NCI-H2196 treated with DMSO at 0.1 percent for 48 hours (cell line): ENCODE measurements around the gene FCGR3B.
"Not testable (repeated sequence)": the region's sequence is repeated elsewhere in the genome, so short reads cannot be mapped to it uniquely, and the experiment has no call there.

Experiments
- DNase-seq: peaks from one replicate; lab custom pipeline; 2025; ENCODE audit not compliant: unreplicated experiment; lab: John Stamatoyannopoulos, UW

Gene FCGR3B

DNA sequence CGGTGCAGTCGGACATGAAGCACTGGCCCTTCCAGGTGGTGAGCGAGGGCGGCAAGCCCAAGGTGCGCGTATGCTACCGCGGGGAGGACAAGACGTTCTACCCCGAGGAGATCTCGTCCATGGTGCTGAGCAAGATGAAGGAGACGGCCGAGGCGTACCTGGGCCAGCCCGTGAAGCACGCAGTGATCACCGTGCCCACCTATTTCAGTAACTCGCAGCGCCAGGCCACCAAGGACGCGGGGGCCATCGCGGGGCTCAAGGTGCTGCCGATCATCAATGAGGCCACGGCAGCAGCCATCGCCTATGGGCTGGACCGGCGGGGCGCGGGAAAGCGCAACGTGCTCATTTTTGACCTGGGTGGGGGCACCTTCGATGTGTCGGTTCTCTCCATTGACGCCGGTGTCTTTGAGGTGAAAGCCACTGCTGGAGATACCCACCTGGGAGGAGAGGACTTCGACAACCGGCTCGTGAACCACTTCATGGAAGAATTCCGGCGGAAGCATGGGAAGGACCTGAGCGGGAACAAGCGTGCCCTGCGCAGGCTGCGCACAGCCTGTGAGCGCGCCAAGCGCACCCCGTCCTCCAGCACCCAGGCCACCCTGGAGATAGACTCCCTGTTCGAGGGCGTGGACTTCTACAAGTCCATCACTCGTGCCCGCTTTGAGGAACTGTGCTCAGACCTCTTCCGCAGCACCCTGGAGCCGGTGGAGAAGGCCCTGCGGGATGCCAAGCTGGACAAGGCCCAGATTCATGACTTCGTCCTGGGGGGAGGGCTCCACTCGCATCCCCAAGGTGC is 24.2 kb downstream of the FCGR3B start:
- not testable (repeated sequence) for DNase-seq

DNA sequence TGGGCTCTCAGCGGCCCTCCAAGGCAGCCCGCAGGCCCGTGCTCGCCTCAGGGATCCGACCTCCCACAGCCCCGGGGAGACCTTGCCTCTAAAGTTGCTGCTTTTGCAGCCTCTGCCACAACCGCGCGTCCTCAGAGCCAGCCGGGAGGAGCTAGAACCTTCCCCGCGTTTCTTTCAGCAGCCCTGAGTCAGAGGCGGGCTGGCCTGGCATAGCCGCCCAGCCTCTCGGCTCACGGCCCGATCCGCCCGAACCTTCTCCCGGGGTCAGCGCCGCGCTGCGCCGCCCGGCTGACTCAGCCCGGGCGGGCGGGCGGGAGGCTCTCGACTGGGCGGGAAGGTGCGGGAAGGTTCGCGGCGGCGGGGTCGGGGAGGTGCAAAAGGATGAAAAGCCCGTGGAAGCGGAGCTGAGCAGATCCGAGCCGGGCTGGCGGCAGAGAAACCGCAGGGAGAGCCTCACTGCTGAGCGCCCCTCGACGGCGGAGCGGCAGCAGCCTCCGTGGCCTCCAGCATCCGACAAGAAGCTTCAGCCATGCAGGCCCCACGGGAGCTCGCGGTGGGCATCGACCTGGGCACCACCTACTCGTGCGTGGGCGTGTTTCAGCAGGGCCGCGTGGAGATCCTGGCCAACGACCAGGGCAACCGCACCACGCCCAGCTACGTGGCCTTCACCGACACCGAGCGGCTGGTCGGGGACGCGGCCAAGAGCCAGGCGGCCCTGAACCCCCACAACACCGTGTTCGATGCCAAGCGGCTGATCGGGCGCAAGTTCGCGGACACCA is 25.0 kb downstream of the FCGR3B start:
- not testable (repeated sequence) for DNase-seq

DNA sequence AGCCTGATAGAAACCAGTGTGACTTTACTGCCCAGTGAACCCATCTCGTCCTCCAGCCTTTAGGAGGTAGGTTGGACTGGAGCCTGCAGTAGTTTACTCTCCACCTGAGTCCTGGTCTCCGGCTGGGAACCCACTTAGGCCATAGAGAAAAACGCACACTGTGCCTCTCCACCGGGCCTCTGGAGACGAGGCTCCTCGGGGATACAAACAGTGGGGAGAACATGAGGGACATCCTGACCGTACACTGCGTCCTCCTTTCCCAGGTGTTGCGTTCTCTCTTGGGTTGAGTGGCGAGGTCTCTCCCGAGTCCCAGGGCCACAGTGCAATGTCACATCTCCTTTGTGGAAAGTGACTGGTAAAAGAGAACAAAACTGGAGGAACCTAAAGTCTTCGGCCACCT is 26.0 kb downstream of the FCGR3B start:
- DNase-seq: not testable (repeated sequence)

DNA sequence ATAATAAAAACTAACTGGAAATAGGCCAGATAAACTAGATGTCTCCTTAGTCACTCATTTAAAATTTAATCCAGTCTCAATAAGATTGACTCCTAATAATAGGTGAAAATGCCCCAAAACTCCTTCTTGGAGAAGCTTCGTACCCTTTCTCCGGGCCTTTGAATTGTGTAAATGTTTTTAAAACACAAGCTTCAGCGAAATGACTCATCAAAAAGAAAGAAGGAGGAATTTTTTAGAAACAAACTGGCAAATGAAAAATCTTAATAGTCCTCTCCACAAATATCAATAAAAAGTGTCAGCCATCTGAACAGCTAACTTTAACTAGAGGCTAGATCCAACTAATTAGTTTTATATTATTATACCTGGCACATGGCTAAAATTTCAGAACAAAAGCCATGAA is 33.9 kb downstream of the FCGR3B start:
- not testable (repeated sequence) for DNase-seq

DNA sequence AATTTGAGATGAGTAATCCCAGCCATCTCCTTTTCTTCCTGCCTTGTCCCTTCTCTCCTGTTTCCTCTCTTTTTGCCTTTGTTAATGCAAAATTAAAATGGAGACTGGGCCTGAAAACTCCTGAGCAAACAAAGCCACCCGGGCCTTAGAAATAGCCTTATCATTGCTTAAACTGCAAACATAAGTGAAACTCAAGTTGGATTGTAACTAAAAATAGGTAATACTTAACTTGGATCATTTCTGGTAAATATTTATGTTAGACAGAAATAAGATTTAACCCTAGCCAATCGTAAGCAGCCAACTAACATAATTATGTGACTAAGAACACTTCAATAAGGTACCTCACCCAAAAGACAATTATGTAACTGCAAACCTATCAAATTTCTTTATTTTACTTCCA is 35.4 kb downstream of the FCGR3B start:
- DNase-seq: not testable (repeated sequence)

DNA sequence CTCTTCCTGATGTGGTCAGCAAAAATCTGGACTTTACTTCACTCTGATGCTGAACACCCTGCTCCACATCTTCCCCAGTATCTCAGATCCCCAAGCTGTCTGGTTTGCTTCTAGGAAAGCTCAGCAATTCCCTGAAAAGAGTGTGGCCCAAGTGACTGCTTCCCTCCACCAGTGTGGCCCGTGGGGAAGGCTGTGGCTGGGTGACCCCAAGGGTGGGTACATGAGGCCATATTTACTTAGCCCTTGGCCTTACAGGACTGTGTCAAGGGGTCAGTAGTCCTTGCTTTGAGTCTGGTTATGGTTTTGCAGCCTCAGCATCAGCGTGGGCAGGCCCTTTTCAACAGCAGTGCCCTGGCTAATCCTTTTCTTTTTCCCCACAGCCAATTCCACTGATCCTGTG is 35.8 kb downstream of the FCGR3B start:
- not testable (repeated sequence) for DNase-seq

DNA sequence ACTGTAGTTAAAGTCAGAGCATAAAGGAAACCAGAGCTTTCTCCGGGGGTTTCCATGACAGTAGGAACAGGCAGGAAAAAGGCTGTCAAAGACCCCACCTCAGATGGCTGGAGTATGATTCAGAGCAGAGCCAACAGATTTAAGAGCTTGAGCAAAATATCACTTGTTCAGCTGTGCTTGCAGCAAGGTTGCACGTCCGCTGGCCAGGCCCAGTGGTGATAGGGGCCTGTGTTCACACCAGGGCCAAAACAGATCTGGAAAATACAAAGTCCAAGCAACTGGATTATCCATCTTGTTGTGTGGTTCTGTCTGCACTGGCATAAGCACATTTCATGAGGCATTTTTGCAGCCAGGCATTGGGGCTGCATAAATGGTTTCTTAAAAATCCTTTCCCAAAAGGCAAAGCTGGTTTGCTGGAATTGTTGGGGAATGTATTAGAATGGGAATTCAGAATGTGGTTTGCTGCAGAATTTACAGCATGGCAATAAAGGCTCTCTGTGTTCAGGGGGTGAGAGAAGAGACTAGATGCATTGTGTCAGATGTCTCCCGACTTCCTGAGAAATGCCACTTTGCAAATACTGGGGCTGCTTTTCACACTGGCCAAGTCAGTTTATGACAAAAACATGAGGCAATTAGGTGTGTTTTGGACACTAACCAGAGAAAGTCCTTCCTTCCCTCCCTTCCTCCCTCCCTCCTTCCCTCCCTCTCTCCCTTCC is 36.5 kb downstream of the FCGR3B start:
- DNase-seq: not testable (repeated sequence)

DNA sequence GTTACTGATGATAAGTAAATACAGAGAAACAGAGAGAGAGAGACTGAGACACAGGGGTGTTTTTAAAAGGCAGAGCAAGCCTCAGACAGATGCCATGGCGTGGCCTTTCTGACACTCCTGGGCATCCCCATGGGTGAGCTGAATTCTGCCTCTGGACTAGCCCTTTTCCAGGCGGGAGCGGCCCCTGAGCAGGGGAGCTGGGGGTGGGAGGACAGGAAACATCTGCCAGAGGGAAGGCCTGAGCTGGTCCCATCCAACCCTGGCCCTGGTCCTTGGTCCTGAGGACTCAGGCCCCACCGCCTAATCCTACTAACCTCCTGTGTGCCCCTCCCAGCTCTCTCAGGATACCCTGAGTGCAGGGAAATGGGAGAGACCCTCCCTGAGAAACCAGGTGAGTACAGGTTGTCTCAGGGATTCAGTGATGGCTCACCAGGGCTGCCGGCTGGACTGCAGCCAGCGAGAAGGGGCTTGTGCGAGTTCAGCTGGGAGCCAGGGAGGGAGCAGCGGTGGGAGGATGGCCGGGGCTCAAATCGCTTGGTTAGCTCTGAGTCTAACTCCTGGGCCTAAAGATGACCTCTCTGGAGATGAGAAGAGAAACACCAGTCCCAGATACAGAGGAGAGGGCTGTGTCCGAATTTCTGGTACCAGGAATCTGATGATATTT is 37.8 kb downstream of the FCGR3B start:
- not testable (repeated sequence) for DNase-seq

DNA sequence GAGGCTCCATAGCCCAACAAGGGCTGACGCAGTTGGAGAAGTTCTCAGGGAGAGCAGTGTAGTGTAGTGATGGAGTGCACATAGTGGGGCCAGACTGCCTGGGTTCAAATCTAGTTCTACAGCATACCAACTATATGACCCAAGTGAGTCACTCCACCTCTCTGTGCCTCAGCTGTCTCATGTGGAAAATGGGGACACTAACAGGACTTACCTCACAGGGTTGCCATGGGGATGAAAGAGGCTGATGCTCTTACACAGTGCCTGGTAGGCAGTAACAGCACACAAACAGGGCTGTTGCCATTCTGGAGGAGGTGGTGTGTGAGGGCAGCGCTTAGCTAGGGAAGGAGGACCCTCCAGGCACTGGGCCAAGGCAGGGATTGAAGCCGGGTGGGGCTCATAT is 38.4 kb downstream of the FCGR3B start:
- DNase-seq: not testable (repeated sequence)

DNA sequence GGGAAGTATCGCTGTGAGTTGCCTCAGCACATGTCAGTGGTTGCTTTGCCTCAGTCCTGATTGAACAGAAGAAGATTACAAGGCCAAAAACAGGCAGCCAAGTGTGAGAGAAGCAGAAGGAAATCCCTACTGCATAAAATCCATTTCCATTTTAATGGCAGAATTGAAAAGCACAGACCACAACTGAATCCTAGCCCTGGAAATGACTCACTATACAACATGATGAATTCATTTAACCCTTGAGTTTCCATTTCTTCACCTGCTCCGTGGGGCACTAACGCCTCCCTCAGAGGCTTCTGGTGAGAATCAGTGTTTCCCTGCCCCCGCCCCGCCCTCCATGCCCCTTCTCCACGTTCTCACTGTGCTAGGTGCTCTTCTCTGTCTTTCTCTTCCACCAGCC is 41.1 kb downstream of the FCGR3B start:
- not testable (repeated sequence) for DNase-seq

DNA sequence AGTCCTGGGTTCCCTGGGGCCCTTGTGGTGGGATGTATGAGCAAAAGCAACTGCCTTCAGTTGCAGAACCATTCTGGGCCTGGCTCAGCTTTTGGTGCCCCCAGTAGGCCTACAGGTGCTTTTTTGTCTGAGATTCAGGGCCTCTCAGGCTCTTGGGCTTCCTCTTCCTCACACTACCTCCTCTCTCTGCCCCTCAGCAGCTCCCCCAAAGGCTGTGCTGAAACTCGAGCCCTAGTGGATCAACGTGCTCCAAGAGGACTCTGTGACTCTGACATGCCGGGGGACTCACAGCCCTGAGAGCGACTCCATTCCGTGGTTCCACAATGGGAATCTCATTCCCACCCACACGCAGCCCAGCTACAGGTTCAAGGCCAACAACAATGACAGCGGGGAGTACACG is 41.6 kb downstream of the FCGR3B start:
- DNase-seq: not testable (repeated sequence)

DNA sequence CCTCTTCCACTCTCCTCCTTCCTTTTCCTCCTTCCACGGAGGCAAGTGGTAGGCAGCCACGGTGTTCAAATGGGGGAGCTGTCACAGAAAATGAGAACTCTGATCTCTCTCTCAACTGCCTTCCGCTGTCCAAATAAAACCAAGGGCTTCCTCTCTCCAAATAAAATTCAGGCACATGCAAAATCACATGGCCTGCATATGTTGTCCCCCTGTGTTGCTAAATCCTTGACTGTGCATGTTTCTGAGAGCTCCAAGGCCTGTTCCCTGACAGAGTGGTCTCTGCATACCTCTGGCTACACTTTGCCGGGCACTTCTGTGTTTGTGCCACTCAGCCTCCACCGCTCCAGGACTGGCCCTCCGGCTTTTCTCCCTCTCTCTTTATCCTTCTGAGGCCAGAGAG is 42.4 kb downstream of the FCGR3B start:
- DNase-seq: not testable (repeated sequence)

DNA sequence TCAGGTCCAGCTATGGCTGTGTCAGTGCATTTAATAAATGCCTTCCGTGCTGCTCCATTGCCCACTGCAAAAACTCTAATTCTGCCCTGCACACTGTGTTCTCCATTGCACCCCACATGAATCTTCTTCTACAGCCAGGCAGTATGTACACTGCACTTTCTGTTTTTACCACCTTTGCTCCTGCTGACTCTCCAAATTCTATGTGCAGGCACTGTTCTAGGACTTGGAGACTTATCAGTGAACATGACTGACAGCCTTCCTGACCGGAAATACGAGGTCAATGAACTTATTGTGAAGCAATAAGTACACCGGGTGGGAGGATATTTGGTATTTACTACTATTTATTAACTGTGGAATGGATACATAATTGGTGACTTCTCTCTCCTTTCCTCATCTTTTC is 48.1 kb downstream of the FCGR3B start:
- not testable (repeated sequence) for DNase-seq

DNA sequence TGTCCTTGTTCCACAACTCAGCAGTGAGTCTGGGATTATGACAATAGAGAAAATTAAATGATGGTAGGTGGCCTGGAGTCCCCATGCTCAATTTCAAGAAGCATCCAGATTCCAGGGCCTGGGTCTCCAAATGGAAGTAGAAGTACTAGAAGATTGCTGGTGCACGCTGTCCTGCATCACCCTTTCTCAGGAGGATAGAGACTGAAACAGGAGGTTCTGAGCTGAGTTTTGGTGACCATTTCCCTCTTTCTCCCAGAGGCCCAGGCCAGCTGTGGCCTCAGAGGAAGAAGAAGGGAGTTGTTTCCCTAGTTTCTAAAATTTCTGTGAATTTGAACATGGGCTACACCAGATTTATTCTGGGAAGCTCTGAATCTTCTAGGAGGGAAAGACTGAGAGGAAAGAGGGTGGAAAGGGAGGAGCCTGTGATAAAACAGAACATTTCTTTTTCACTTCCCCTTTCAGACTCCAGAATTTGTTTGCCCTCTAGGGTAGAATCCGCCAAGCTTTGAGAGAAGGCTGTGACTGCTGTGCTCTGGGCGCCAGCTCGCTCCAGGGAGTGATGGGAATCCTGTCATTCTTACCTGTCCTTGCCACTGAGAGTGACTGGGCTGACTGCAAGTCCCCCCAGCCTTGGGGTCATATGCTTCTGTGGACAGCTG is 50.0 kb downstream of the FCGR3B start:
- DNase-seq: not testable (repeated sequence)

DNA sequence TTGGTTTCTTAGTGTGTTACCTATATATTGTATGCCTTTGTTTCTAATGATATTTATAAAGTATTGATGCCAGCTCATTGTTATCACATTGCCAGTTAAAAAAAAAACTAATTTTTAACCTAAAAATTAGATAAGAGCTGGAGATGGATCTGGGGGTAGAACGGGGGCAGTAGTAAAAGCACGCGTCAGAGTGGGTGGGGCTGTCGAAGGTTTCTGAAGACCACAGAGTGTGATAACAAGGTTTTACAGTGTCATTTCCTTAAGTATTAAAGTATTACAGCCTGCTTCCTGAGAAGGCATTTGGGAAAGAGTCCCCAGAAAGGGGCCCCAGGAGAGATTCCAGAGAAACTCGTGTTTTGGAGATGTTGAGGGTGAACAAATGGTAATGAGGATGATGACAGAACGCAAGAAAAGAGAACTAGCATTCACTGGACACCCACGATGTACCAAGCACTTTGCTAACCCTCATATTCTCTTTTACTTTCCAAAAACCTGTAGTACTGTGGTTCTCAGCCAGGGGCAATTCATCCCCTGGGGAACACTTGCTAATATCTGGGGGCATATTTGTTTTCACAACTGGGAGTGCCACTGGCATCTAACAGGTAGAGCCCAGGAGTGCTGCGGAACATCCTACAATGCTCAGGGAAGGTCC is 51.0 kb downstream of the FCGR3B start:
- not testable (repeated sequence) for DNase-seq

DNA sequence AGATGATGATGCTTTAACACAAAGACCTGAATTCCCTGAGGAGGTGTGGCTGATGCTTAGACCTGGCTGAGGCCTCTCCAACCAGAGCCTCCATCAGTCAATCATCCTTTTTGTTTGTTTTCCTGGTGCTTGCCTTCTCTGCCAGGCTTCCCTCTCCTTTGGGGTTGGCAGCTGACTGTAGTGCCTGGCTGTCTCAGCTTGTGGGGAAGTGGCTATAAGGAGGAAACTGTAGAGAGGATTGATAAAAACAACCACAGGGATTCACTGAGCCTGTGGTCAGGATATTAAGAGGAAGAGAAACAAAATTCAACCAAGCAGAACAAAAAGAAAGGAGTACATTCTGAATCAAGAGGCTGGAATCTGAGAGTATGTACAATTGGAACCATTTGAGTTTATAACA is 54.3 kb downstream of the FCGR3B start:
- DNase-seq: not testable (repeated sequence)
